ENCODE results near the gene NXPH3. TPM values are rescaled to one million over a fixed set of nuclear protein-coding genes. Genes with fewer than 3 reads are reported as not detected.

NXPH3 gene
- total RNA-seq, 1 donor from 2014 or later = 0.52 TPM

GRCh38 chr17:49588726-49589576 is 13.3 kb downstream of the NXPH3 start:
- peaks cover 2 to 10% (median 6%) of the 10 kb centered on the region in 3 donors for H3K36me3 ChIP-seq (ENCODE audit: control insufficient read depth in 3 of 3, insufficient read depth in 3 of 3, low read length in 3 of 3)
- H3K9me3 ChIP-seq (ENCODE audit: control insufficient read depth in 3 of 3, low read length in 3 of 3) = no peaks in the 10 kb centered on the region

DNA sequence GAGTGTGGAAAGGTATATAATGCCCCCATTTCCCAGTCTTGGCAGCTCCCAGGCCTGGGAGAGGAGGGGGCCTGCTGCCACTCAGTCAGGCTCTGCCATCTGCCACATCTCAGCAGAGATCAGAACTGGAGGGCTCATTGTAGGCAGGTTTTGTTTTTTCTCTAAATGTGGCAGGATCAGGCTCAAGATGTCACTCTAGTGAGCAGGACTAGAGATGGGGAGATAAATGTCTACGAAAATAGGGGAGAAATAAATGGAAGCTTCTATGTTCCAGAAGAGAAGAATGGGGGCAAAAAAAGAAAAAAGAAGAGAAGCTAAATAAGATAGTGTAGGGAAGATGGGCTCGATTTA is 13.9 kb downstream of the NXPH3 start:
- no peaks in the 10 kb centered on the region for H3K4me1 ChIP-seq (ENCODE audit: control insufficient read depth in 3 of 3, insufficient read depth in 3 of 3, low read length in 3 of 3)
- H3K4me3 ChIP-seq (ENCODE audit: low read length in 3 of 3) = no peak overlapping the region
- H3K36me3 ChIP-seq (ENCODE audit: control insufficient read depth in 3 of 3, insufficient read depth in 3 of 3, low read length in 3 of 3) = peaks cover 2 to 10% (median 9%) of the 10 kb centered on the region in 3 donors
- H3K27me3 ChIP-seq (ENCODE audit: control insufficient read depth in 3 of 3, insufficient read depth in 3 of 3, low read length in 3 of 3) = no peaks in the 10 kb centered on the region
- H3K9me3 ChIP-seq (ENCODE audit: control insufficient read depth in 3 of 3, low read length in 3 of 3) = no peaks in the 10 kb centered on the region
- no peak overlapping the region for H3K27ac ChIP-seq (ENCODE audit: low read depth, low read length)
- H3K9ac ChIP-seq (ENCODE audit: low read depth in 1 of 3, low read length in 3 of 3) = no peak overlapping the region

More at GRCh38 chr17:49588726-49589576, 13.3 kb downstream of the NXPH3 start:
- Histone ChIP-seq H3K27me3 (ENCODE audit: control insufficient read depth in 3 of 3, insufficient read depth in 3 of 3, low read length in 3 of 3) (no peaks in the 10 kb centered on the region), H3K4me3 (ENCODE audit: low read length in 3 of 3) (no peak overlapping the region), H3K4me1 (ENCODE audit: control insufficient read depth in 3 of 3, insufficient read depth in 3 of 3, low read length in 3 of 3) (no peaks in the 10 kb centered on the region), H3K9ac (ENCODE audit: low read depth in 1 of 3, low read length in 3 of 3) (no peak overlapping the region), H3K27ac (ENCODE audit: low read depth, low read length) (no peak overlapping the region)

DNA sequence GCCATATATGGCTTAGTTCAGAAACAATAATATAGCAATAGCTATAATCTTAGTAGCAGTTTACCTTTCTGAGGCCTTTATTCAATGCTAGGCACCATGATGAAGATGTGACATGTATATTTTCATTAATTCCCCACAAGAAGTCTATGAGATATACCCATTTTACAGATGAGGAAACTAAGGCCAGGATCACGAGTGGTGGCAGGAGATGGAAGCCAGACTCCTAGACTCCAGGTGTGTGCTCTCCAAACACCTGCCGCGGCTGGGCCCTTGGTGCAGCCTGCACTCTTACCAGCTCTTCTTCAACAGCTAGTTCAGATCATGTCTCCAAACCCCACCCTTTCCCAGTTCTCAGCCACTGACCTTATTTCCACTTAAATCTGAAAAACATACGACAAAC is 15.2 kb downstream of the NXPH3 start:
- H3K4me1 ChIP-seq (ENCODE audit: control insufficient read depth in 3 of 3, insufficient read depth in 3 of 3, low read length in 3 of 3) = no peaks in the 10 kb centered on the region
- no peaks in the 10 kb centered on the region for H3K27me3 ChIP-seq (ENCODE audit: control insufficient read depth in 3 of 3, insufficient read depth in 3 of 3, low read length in 3 of 3)
- no peak overlapping the region for H3K27ac ChIP-seq (ENCODE audit: low read depth, low read length)
- no peaks in the 10 kb centered on the region for H3K9me3 ChIP-seq (ENCODE audit: control insufficient read depth in 3 of 3, low read length in 3 of 3)
- no peak overlapping the region for H3K4me3 ChIP-seq (ENCODE audit: low read length in 3 of 3)
- H3K36me3 ChIP-seq (ENCODE audit: control insufficient read depth in 3 of 3, insufficient read depth in 3 of 3, low read length in 3 of 3) = peaks cover 2 to 16% (median 10%) of the 10 kb centered on the region in 3 donors
- H3K9ac ChIP-seq (ENCODE audit: low read depth in 1 of 3, low read length in 3 of 3) = no peak overlapping the region

DNA sequence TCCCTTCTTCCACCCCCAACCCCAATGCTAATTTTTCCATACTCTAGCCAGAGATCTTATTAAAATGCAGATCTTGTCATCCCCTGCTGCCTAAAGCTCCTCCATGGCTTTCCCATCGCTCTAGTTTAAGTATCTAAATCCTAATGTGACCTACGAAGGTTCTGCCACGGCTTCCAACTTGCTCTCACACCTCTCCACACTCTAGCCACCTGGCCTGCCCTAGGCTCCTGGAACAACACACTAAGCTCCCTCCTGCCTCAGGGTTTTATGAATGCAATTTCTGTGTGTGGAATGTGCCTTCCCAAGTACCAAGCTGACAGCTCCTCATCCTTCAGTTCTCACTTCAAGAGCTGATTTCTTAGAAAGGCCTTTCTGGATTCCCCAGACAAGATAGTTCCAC is 16.6 kb downstream of the NXPH3 start:
- Histone ChIP-seq H3K27me3 (ENCODE audit: control insufficient read depth in 3 of 3, insufficient read depth in 3 of 3, low read length in 3 of 3) (no peaks in the 10 kb centered on the region), H3K36me3 (ENCODE audit: control insufficient read depth in 3 of 3, insufficient read depth in 3 of 3, low read length in 3 of 3) (peaks cover 3 to 23% (median 22%) of the 10 kb centered on the region in 3 donors), H3K9me3 (ENCODE audit: control insufficient read depth in 3 of 3, low read length in 3 of 3) (no peaks in the 10 kb centered on the region), H3K9ac (ENCODE audit: low read depth in 1 of 3, low read length in 3 of 3) (no peak overlapping the region), H3K4me3 (ENCODE audit: low read length in 3 of 3) (no peak overlapping the region), H3K4me1 (ENCODE audit: control insufficient read depth in 3 of 3, insufficient read depth in 3 of 3, low read length in 3 of 3) (no peaks in the 10 kb centered on the region), H3K27ac (ENCODE audit: low read depth, low read length) (no peak overlapping the region)

DNA sequence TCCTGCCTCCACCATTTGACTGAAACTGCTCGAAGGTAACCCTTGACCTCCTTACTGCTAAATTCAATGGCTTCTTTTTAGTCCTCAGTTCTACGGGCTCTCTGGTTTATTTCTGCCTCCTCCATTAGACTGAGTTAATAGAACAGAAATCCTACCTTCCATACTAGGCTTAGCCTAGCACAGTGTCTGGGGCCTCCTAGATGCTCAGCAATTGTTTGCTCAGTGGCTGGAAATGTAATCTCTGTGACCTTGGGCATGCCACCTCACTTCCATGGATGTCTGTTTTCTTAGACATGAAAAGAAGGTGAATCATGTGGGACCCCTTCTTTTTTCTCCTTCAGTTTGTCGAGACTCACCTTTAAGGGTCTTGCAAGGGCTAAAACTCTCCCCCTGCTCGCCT is 19.7 kb downstream of the NXPH3 start:
- Histone ChIP-seq H3K27me3 (ENCODE audit: control insufficient read depth in 3 of 3, insufficient read depth in 3 of 3, low read length in 3 of 3) (no peaks in the 10 kb centered on the region), H3K27ac (ENCODE audit: low read depth, low read length) (no peak overlapping the region), H3K4me3 (ENCODE audit: low read length in 3 of 3) (no peak overlapping the region), H3K9me3 (ENCODE audit: control insufficient read depth in 3 of 3, low read length in 3 of 3) (no peaks in the 10 kb centered on the region), H3K36me3 (ENCODE audit: control insufficient read depth in 3 of 3, insufficient read depth in 3 of 3, low read length in 3 of 3) (peaks cover 8 to 44% (median 37%) of the 10 kb centered on the region in 3 donors), H3K4me1 (ENCODE audit: control insufficient read depth in 3 of 3, insufficient read depth in 3 of 3, low read length in 3 of 3) (peaks cover 0 to 5% (median 5%) of the 10 kb centered on the region in 3 donors), H3K9ac (ENCODE audit: low read depth in 1 of 3, low read length in 3 of 3) (no peak overlapping the region)

- no peaks in the 10 kb centered on the region for H3K9me3 ChIP-seq (ENCODE audit: control insufficient read depth in 3 of 3, low read length in 3 of 3)
- peaks cover 14 to 48% (median 44%) of the 10 kb centered on the region in 3 donors for H3K36me3 ChIP-seq (ENCODE audit: control insufficient read depth in 3 of 3, insufficient read depth in 3 of 3, low read length in 3 of 3)
- H3K4me3 ChIP-seq (ENCODE audit: low read length in 3 of 3) = no peak overlapping the region
- H3K27me3 ChIP-seq (ENCODE audit: control insufficient read depth in 3 of 3, insufficient read depth in 3 of 3, low read length in 3 of 3) = no peaks in the 10 kb centered on the region
- H3K4me1 ChIP-seq (ENCODE audit: control insufficient read depth in 3 of 3, insufficient read depth in 3 of 3, low read length in 3 of 3) = peaks cover 0 to 5% (median 5%) of the 10 kb centered on the region in 3 donors
- H3K9ac ChIP-seq (ENCODE audit: low read depth in 1 of 3, low read length in 3 of 3) = no peak overlapping the region
- no peak overlapping the region for H3K27ac ChIP-seq (ENCODE audit: low read depth, low read length)
Observed at GRCh38 chr17:49595980-49596379, 20.3 kb downstream of the NXPH3 start.

DNA sequence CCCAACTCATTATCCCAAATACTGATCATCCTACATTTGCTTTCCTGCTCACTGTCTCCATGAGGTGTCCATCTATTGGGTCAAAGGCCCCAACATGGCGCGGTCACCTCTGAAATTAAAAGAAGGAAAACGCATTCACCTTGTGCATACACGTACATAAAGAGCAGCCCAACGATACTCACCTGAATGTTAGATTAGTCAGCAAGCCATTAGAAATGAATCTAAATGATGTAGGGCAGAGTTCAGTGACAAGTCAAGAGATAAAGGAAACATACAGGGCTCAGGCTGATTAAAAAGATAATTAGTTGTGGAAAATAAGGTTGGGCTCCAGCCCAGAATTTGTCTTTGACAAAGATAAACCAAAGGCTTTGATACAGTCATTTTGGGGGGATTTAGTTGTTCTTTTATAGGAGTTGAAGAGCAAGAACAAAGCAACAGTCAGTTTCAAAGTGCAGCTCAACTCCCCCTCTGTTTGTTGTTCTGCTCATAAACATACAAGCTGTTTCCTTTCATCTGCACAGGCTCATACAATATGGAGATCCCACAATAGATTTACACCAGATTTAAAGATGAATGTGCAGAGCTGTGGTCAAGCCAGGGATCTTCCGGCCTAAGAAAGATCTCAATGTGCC is 21.1 kb downstream of the NXPH3 start:
- Histone ChIP-seq H3K36me3 (ENCODE audit: control insufficient read depth in 3 of 3, insufficient read depth in 3 of 3, low read length in 3 of 3) (peaks cover 19 to 52% (median 51%) of the 10 kb centered on the region in 3 donors), H3K9me3 (ENCODE audit: control insufficient read depth in 3 of 3, low read length in 3 of 3) (no peaks in the 10 kb centered on the region), H3K27ac (ENCODE audit: low read depth, low read length) (no peak overlapping the region), H3K27me3 (ENCODE audit: control insufficient read depth in 3 of 3, insufficient read depth in 3 of 3, low read length in 3 of 3) (no peaks in the 10 kb centered on the region), H3K4me1 (ENCODE audit: control insufficient read depth in 3 of 3, insufficient read depth in 3 of 3, low read length in 3 of 3) (peaks cover 0 to 5% (median 5%) of the 10 kb centered on the region in 3 donors), H3K4me3 (ENCODE audit: low read length in 3 of 3) (no peak overlapping the region), H3K9ac (ENCODE audit: low read depth in 1 of 3, low read length in 3 of 3) (no peak overlapping the region)

DNA sequence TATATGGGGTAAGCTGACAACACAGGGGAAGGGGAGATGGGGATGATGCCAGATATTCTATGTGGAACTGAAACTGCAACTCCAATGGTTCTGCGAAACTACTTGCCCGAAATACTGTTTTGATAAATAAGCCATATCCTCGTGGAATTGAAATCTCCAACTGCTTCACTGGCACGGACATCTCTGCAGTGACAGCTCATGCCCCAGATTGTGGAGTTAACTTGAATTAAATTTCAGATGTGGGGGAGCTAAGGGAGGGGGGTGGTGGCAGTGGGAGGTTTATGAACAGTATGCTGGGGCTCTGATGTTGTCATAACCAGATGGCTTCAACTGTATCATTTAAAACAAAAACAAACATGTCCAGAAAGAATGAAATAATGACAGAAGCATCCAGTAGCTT is 21.8 kb downstream of the NXPH3 start:
- no peaks in the 10 kb centered on the region for H3K9me3 ChIP-seq (ENCODE audit: control insufficient read depth in 3 of 3, low read length in 3 of 3)
- no peak overlapping the region for H3K4me3 ChIP-seq (ENCODE audit: low read length in 3 of 3)
- no peak overlapping the region for H3K27ac ChIP-seq (ENCODE audit: low read depth, low read length)
- no peaks in the 10 kb centered on the region for H3K27me3 ChIP-seq (ENCODE audit: control insufficient read depth in 3 of 3, insufficient read depth in 3 of 3, low read length in 3 of 3)
- peaks cover 21 to 59% (median 55%) of the 10 kb centered on the region in 3 donors for H3K36me3 ChIP-seq (ENCODE audit: control insufficient read depth in 3 of 3, insufficient read depth in 3 of 3, low read length in 3 of 3)
- peaks cover 0 to 9% (median 8%) of the 10 kb centered on the region in 3 donors for H3K4me1 ChIP-seq (ENCODE audit: control insufficient read depth in 3 of 3, insufficient read depth in 3 of 3, low read length in 3 of 3)
- no peak overlapping the region for H3K9ac ChIP-seq (ENCODE audit: low read depth in 1 of 3, low read length in 3 of 3)

GRCh38 chr17:49597928-49598655 is 22.4 kb downstream of the NXPH3 start:
- H3K9ac ChIP-seq (ENCODE audit: low read depth in 1 of 3, low read length in 3 of 3) = no peak overlapping the region
- H3K9me3 ChIP-seq (ENCODE audit: control insufficient read depth in 3 of 3, low read length in 3 of 3) = no peaks in the 10 kb centered on the region
- H3K27ac ChIP-seq (ENCODE audit: low read depth, low read length) = no peak overlapping the region
- H3K4me3 ChIP-seq (ENCODE audit: low read length in 3 of 3) = no peak overlapping the region
- no peaks in the 10 kb centered on the region for H3K27me3 ChIP-seq (ENCODE audit: control insufficient read depth in 3 of 3, insufficient read depth in 3 of 3, low read length in 3 of 3)
- H3K36me3 ChIP-seq (ENCODE audit: control insufficient read depth in 3 of 3, insufficient read depth in 3 of 3, low read length in 3 of 3) = peaks cover 22 to 59% (median 53%) of the 10 kb centered on the region in 3 donors
- H3K4me1 ChIP-seq (ENCODE audit: control insufficient read depth in 3 of 3, insufficient read depth in 3 of 3, low read length in 3 of 3) = peaks cover 0 to 13% (median 9%) of the 10 kb centered on the region in 3 donors
